B cell (primary cell): ENCODE data around the gene TIA1.

Experiments
- EZH2 ChIP-seq: IDR thresholded peaks from 2 replicates; pipeline ENCODE4 v1.6.1; 2012; ENCODE audit warnings: borderline replicate concordance, low read depth, mild to moderate bottlenecking, moderate library complexity, low read length; ENCODE audit not compliant: insufficient read depth, poor library complexity, severe bottlenecking
- TF ChIP-seq, protein P1 (sequence below): fragments of 200-600 bp; IDR thresholded peaks from one replicate; pipeline ENCODE4 v1.8.0; 2022; ENCODE audit warnings: antibody characterized with exemption, mild to moderate bottlenecking

DNA sequence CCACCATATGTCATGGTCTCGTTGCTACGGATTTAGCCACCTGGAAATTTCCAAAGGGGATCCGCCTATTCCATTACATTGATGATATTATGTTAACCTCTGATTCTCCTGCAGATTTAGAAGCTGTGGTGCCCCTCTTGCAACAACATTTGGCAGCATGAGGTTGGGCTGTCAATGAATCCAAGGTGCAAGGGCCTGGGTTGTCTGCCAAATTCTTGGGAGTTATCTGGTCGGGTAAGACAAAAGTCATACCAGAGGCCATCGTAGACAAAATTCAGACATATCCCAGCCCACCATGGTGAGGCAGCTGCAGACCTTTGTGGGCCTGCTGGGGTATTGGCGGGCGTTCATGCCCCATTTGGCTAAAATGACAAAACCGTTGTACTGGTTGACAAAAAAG lies 44.0 kb downstream of the TIA1 start:
- TF ChIP-seq, protein P1, sequence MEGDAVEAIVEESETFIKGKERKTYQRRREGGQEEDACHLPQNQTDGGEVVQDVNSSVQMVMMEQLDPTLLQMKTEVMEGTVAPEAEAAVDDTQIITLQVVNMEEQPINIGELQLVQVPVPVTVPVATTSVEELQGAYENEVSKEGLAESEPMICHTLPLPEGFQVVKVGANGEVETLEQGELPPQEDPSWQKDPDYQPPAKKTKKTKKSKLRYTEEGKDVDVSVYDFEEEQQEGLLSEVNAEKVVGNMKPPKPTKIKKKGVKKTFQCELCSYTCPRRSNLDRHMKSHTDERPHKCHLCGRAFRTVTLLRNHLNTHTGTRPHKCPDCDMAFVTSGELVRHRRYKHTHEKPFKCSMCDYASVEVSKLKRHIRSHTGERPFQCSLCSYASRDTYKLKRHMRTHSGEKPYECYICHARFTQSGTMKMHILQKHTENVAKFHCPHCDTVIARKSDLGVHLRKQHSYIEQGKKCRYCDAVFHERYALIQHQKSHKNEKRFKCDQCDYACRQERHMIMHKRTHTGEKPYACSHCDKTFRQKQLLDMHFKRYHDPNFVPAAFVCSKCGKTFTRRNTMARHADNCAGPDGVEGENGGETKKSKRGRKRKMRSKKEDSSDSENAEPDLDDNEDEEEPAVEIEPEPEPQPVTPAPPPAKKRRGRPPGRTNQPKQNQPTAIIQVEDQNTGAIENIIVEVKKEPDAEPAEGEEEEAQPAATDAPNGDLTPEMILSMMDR: no peak
- TF ChIP-seq EZH2: no peak
